ENCODE results near the gene IFNA5.

IFNA5 gene

GRCh38 chr9:21324047-21324446, 18.9 kb upstream of the IFNA5 start:
- H3K9me3 ChIP-seq (ENCODE audit: control insufficient read depth in 5 of 5, low read length in 5 of 5) = no peaks in the 10 kb centered on the region
- no peak overlapping the region for H3K27ac ChIP-seq (ENCODE audit: low read depth, low read length)
- H3K36me3 ChIP-seq (ENCODE audit: control insufficient read depth in 5 of 5, insufficient read depth in 5 of 5, low read length in 5 of 5) = peaks cover 10 to 36% (median 19%) of the 10 kb centered on the region in 5 donors
- no peaks in the 10 kb centered on the region for H3K27me3 ChIP-seq (ENCODE audit: control insufficient read depth in 5 of 5, insufficient read depth in 4 of 5, low read length in 5 of 5)
- peaks cover 0 to 10% (median 6%) of the 10 kb centered on the region in 5 donors for H3K4me1 ChIP-seq (ENCODE audit: control insufficient read depth in 5 of 5, insufficient read depth in 5 of 5, low read length in 5 of 5)
- H3K9ac ChIP-seq (ENCODE audit: low read length in 5 of 5) = no peak overlapping the region
- no peak overlapping the region for H3K4me3 ChIP-seq (ENCODE audit: low read depth in 1 of 5, low read length in 5 of 5)

DNA sequence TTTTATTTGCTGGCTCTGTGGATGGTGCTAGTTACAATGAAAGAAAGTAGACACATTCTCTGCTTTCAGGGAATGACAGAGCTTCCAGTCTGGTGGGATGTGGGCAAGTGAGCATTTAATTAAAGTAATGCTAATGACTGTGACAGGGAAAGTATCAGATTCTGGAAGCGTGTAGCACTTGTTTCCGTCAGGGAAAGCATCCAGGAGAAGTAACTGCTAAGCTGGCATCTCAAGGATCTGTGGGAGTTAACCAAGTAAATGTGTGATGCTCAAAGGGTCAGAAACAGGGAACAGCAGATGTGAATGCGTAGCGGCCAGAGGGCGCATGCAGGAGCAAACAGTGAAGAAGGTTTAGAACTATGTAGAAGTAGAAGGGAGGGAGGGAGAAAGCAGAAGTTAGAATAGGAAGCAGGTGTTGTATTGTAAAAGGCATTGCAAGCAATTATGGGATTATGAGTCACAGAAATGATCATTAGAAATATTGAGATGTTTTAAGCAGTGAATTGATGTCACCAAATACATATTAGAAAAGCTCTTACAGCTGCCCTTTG, 17.9 kb upstream of the IFNA5 start:
- H3K4me1 ChIP-seq (ENCODE audit: control insufficient read depth in 5 of 5, insufficient read depth in 5 of 5, low read length in 5 of 5) = peaks cover 0 to 10% (median 3%) of the 10 kb centered on the region in 5 donors
- no peaks in the 10 kb centered on the region for H3K27me3 ChIP-seq (ENCODE audit: control insufficient read depth in 5 of 5, insufficient read depth in 4 of 5, low read length in 5 of 5)
- H3K4me3 ChIP-seq (ENCODE audit: low read depth in 1 of 5, low read length in 5 of 5) = no peak overlapping the region
- H3K27ac ChIP-seq (ENCODE audit: low read depth, low read length) = no peak overlapping the region
- no peak overlapping the region for H3K9ac ChIP-seq (ENCODE audit: low read length in 5 of 5)
- no peaks in the 10 kb centered on the region for H3K9me3 ChIP-seq (ENCODE audit: control insufficient read depth in 5 of 5, low read length in 5 of 5)
- H3K36me3 ChIP-seq (ENCODE audit: control insufficient read depth in 5 of 5, insufficient read depth in 5 of 5, low read length in 5 of 5) = peaks cover 10 to 36% (median 19%) of the 10 kb centered on the region in 5 donors

DNA sequence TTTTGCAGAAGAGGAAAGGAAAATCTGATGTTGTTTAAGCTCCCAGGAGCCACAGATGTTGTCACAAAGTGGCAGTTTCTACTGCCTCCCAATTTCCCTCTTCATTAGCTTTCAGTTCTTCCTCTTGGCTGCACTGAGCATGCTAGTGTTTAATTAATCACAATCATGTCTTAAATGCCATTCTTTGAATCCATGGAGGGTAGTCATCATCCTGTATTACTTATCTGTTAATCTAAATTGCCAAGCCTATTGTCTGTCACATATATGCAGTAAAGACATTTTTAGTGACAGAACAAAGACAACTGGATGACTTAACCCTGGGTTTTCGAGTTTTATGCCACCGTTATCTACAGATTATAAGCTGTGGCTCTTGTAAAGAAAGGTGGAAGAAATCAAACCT, 15.4 kb upstream of the IFNA5 start:
- no peak overlapping the region for H3K4me3 ChIP-seq (ENCODE audit: low read depth in 1 of 5, low read length in 5 of 5)
- H3K4me1 ChIP-seq (ENCODE audit: control insufficient read depth in 5 of 5, insufficient read depth in 5 of 5, low read length in 5 of 5) = peaks cover 3 to 13% (median 9%) of the 10 kb centered on the region in 5 donors
- peaks cover 10 to 36% (median 19%) of the 10 kb centered on the region in 5 donors for H3K36me3 ChIP-seq (ENCODE audit: control insufficient read depth in 5 of 5, insufficient read depth in 5 of 5, low read length in 5 of 5)
- no peaks in the 10 kb centered on the region for H3K27me3 ChIP-seq (ENCODE audit: control insufficient read depth in 5 of 5, insufficient read depth in 4 of 5, low read length in 5 of 5)
- no peak overlapping the region for H3K9ac ChIP-seq (ENCODE audit: low read length in 5 of 5)
- no peak overlapping the region for H3K27ac ChIP-seq (ENCODE audit: low read depth, low read length)
- H3K9me3 ChIP-seq (ENCODE audit: control insufficient read depth in 5 of 5, low read length in 5 of 5) = no peaks in the 10 kb centered on the region

DNA sequence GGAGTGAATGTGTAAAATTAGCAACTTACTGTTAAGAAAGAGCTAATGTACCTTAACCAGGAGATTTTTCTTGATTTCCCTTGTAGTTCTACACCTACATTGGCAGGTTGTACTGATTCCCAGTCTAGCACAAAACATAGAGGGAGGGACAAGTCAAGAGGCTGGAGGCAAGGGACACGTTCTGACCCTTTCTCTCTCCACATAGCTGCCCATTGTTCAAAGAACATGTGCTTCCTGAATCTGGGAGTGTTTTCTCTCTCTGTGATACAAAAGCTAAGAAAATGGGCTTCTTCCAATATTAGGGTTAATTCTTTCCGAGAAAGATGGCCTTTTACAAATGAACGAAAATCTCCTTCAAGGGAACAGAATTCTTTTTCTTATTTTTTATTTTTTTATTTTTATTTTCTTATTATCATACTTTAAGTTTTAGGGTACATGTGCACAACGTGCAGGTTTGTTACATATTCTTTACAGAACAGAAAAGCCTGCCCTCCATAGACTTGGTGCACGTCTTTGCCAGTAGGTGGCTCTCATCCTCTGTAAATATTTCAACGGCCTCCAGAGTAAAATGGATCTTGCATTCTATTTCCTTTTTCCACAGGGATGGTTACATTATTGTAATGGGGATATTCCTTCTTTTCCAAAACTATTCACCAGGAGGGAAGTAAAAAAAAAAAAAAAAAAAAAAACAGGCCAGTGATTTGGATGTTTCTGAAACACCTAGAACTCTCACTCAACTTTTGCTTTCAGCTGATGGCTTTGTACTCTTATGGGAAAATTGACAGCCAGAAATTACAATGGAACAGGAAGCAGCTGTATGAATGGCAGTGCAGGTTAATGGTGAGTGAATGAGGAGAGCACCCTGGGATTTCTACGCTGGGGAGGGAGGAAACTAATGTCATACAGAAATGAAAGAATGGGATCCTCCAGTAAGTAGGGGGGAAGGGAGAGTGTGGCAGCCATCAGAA, 13.1 kb upstream of the IFNA5 start:
- Histone ChIP-seq H3K36me3 (ENCODE audit: control insufficient read depth in 5 of 5, insufficient read depth in 5 of 5, low read length in 5 of 5) (peaks cover 8 to 22% (median 13%) of the 10 kb centered on the region in 5 donors), H3K9me3 (ENCODE audit: control insufficient read depth in 5 of 5, low read length in 5 of 5) (no peaks in the 10 kb centered on the region), H3K9ac (ENCODE audit: low read length in 5 of 5) (no peak overlapping the region), H3K4me3 (ENCODE audit: low read depth in 1 of 5, low read length in 5 of 5) (no peak overlapping the region), H3K4me1 (ENCODE audit: control insufficient read depth in 5 of 5, insufficient read depth in 5 of 5, low read length in 5 of 5) (peaks cover 3 to 10% (median 8%) of the 10 kb centered on the region in 5 donors), H3K27ac (ENCODE audit: low read depth, low read length) (no peak overlapping the region), H3K27me3 (ENCODE audit: control insufficient read depth in 5 of 5, insufficient read depth in 4 of 5, low read length in 5 of 5) (no peaks in the 10 kb centered on the region)

DNA sequence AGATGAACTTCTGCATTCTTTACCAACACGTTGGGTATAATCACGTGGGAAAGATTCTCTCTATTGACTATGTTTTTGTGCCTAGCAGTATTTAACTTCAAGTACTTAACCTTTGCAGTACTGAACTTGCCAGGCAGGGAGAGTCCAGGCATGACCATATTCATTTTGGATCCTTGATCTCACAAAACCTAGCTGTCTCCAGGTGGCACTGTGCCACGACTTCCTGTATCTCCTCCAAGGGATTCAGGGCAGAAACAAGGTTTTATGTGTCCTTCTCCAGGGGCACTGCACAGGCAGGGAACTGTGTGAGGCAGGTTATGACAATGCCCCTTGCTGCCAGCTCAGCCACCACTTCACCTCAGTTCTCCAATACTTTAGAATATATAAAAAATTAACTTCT, 11.7 kb upstream of the IFNA5 start:
- H3K4me1 ChIP-seq (ENCODE audit: control insufficient read depth in 5 of 5, insufficient read depth in 5 of 5, low read length in 5 of 5) = peaks cover 3 to 10% (median 8%) of the 10 kb centered on the region in 5 donors
- H3K27ac ChIP-seq (ENCODE audit: low read depth, low read length) = no peak overlapping the region
- no peaks in the 10 kb centered on the region for H3K9me3 ChIP-seq (ENCODE audit: control insufficient read depth in 5 of 5, low read length in 5 of 5)
- H3K36me3 ChIP-seq (ENCODE audit: control insufficient read depth in 5 of 5, insufficient read depth in 5 of 5, low read length in 5 of 5) = peaks cover 2 to 8% (median 5%) of the 10 kb centered on the region in 5 donors
- no peaks in the 10 kb centered on the region for H3K27me3 ChIP-seq (ENCODE audit: control insufficient read depth in 5 of 5, insufficient read depth in 4 of 5, low read length in 5 of 5)
- no peak overlapping the region for H3K4me3 ChIP-seq (ENCODE audit: low read depth in 1 of 5, low read length in 5 of 5)
- no peak overlapping the region for H3K9ac ChIP-seq (ENCODE audit: low read length in 5 of 5)

GRCh38 chr9:21316032-21316842, 11.1 kb upstream of the IFNA5 start:
- peaks cover 3 to 10% (median 8%) of the 10 kb centered on the region in 5 donors for H3K4me1 ChIP-seq (ENCODE audit: control insufficient read depth in 5 of 5, insufficient read depth in 5 of 5, low read length in 5 of 5)
- H3K9ac ChIP-seq (ENCODE audit: low read length in 5 of 5) = no peak overlapping the region
- H3K27ac ChIP-seq (ENCODE audit: low read depth, low read length) = no peak overlapping the region
- H3K27me3 ChIP-seq (ENCODE audit: control insufficient read depth in 5 of 5, insufficient read depth in 4 of 5, low read length in 5 of 5) = no peaks in the 10 kb centered on the region
- peak overlapping the region in 1 of 5 donors; percentile 14 for H3K4me3 ChIP-seq (ENCODE audit: low read depth in 1 of 5, low read length in 5 of 5)
- no peaks in the 10 kb centered on the region for H3K9me3 ChIP-seq (ENCODE audit: control insufficient read depth in 5 of 5, low read length in 5 of 5)
- peaks cover 0 to 3% (median 0%) of the 10 kb centered on the region in 5 donors for H3K36me3 ChIP-seq (ENCODE audit: control insufficient read depth in 5 of 5, insufficient read depth in 5 of 5, low read length in 5 of 5)

- H3K9me3 ChIP-seq (ENCODE audit: control insufficient read depth in 5 of 5, low read length in 5 of 5) = no peaks in the 10 kb centered on the region
- H3K27me3 ChIP-seq (ENCODE audit: control insufficient read depth in 5 of 5, insufficient read depth in 4 of 5, low read length in 5 of 5) = no peaks in the 10 kb centered on the region
- H3K36me3 ChIP-seq (ENCODE audit: control insufficient read depth in 5 of 5, insufficient read depth in 5 of 5, low read length in 5 of 5) = no peaks in the 10 kb centered on the region
- H3K4me3 ChIP-seq (ENCODE audit: low read depth in 1 of 5, low read length in 5 of 5) = no peak overlapping the region
- no peak overlapping the region for H3K9ac ChIP-seq (ENCODE audit: low read length in 5 of 5)
- peaks cover 3 to 10% (median 8%) of the 10 kb centered on the region in 5 donors for H3K4me1 ChIP-seq (ENCODE audit: control insufficient read depth in 5 of 5, insufficient read depth in 5 of 5, low read length in 5 of 5)
- H3K27ac ChIP-seq (ENCODE audit: low read depth, low read length) = no peak overlapping the region
These were observed 9.0 kb upstream of the IFNA5 start for GRCh38 chr9:21314152-21314551.

- Histone ChIP-seq H3K4me1 (ENCODE audit: control insufficient read depth in 5 of 5, insufficient read depth in 5 of 5, low read length in 5 of 5) (peaks cover 3 to 10% (median 5%) of the 10 kb centered on the region in 5 donors), H3K27me3 (ENCODE audit: control insufficient read depth in 5 of 5, insufficient read depth in 4 of 5, low read length in 5 of 5) (no peaks in the 10 kb centered on the region), H3K36me3 (ENCODE audit: control insufficient read depth in 5 of 5, insufficient read depth in 5 of 5, low read length in 5 of 5) (no peaks in the 10 kb centered on the region), H3K9ac (ENCODE audit: low read length in 5 of 5) (no peak overlapping the region), H3K27ac (ENCODE audit: low read depth, low read length) (no peak overlapping the region), H3K4me3 (ENCODE audit: low read depth in 1 of 5, low read length in 5 of 5) (no peak overlapping the region), H3K9me3 (ENCODE audit: control insufficient read depth in 5 of 5, low read length in 5 of 5) (no peaks in the 10 kb centered on the region)
These were observed 6.8 kb upstream of the IFNA5 start for GRCh38 chr9:21311889-21312288.

DNA sequence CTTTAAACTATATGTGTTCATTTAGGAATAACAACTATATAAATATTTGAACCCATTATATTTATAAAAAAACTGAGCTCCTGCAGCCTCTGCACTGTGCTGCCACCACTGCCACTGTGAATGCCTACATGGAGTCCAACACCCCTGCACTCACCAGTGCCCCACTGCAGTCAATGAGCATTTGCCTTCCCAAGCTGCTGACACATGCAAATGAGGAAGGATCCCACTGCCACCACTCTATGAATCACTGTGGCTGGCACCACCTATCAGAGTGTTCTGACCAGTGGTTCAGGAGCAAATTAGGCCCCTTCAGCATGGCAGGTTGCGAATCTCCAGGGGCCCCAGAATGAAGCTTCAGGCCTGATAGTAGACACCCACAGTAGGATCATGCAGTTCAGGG, 9.1 kb downstream of the IFNA5 start:
- no peak overlapping the region for H3K27ac ChIP-seq (ENCODE audit: low read depth, low read length)
- peaks cover 0 to 4% (median 0%) of the 10 kb centered on the region in 5 donors for H3K4me1 ChIP-seq (ENCODE audit: control insufficient read depth in 5 of 5, insufficient read depth in 5 of 5, low read length in 5 of 5)
- no peak overlapping the region for H3K9ac ChIP-seq (ENCODE audit: low read length in 5 of 5)
- no peaks in the 10 kb centered on the region for H3K36me3 ChIP-seq (ENCODE audit: control insufficient read depth in 5 of 5, insufficient read depth in 5 of 5, low read length in 5 of 5)
- H3K9me3 ChIP-seq (ENCODE audit: control insufficient read depth in 5 of 5, low read length in 5 of 5) = no peaks in the 10 kb centered on the region
- no peak overlapping the region for H3K4me3 ChIP-seq (ENCODE audit: low read depth in 1 of 5, low read length in 5 of 5)
- no peaks in the 10 kb centered on the region for H3K27me3 ChIP-seq (ENCODE audit: control insufficient read depth in 5 of 5, insufficient read depth in 4 of 5, low read length in 5 of 5)

All from subcutaneous abdominal adipose tissue (tissue), 5 donors.